CD4-positive, alpha-beta T cell treated with Interleukin-15 for 1 hour (primary cell): ENCODE measurements around the gene GUSB.
"Not testable (repeated sequence)": the region's sequence is repeated elsewhere in the genome, so short reads cannot be mapped to it uniquely, and the experiment has no call there.

ENCODE experiments used
- DNase-seq: peaks from one replicate; pipeline ENCODE4 v3.0.0-alpha.2; 2020

Gene GUSB

GRCh38 chr7:65981965-65982792 lies at the start of gene GUSB:
TSS of gene GUSB (minus strand) at chr7:65982213. CDS start at chr7:65982183, 30 bp downstream.
- peak; percentile 88 for DNase-seq

- DNase-seq = not testable (repeated sequence)
Observed at GRCh38 chr7:66028342-66028741, 46.3 kb upstream of the GUSB start.

- no peak for DNase-seq
Observed at GRCh38 chr7:66016131-66016461, 34.1 kb upstream of the GUSB start.

GRCh38 chr7:66015440-66016130 lies 33.6 kb upstream of the GUSB start:
- no peak for DNase-seq

GRCh38 chr7:66013938-66014337 lies 31.9 kb upstream of the GUSB start:
- no peak for DNase-seq

GRCh38 chr7:66007232-66007631 lies 25.2 kb upstream of the GUSB start:
- DNase-seq = no peak

GRCh38 chr7:66005115-66005671 lies 23.2 kb upstream of the GUSB start:
- not testable (repeated sequence) for DNase-seq

- not testable (repeated sequence) for DNase-seq
Observed at GRCh38 chr7:66000823-66001417, 18.9 kb upstream of the GUSB start.

- DNase-seq = not testable (repeated sequence)
Observed at GRCh38 chr7:65994984-65995383, 13.0 kb upstream of the GUSB start.

GRCh38 chr7:65992526-65992925 lies 10.5 kb upstream of the GUSB start:
- no peak for DNase-seq

- DNase-seq = not testable (repeated sequence)
Observed at GRCh38 chr7:65991829-65992228, 9.8 kb upstream of the GUSB start.

- DNase-seq = no peak
Observed at GRCh38 chr7:65989694-65990080, 7.7 kb upstream of the GUSB start.

- DNase-seq = not testable (repeated sequence)
Observed at GRCh38 chr7:65988503-65988902, 6.5 kb upstream of the GUSB start.

GRCh38 chr7:65988084-65988483 lies 6.1 kb upstream of the GUSB start:
- DNase-seq = no peak

- no peak for DNase-seq
Observed at GRCh38 chr7:65983965-65984658, 2.1 kb upstream of the GUSB start.

GRCh38 chr7:65980478-65981250 lies 1.3 kb downstream of the GUSB start:
- DNase-seq = peak; percentile 82

- no peak for DNase-seq
Observed at GRCh38 chr7:65979583-65980477, 2.2 kb downstream of the GUSB start.

- no peak for DNase-seq
Observed at GRCh38 chr7:65978891-65979582, 3.0 kb downstream of the GUSB start.

- DNase-seq = no peak
Observed at GRCh38 chr7:65976659-65977196, 5.3 kb downstream of the GUSB start.

GRCh38 chr7:65975814-65976445 lies 6.1 kb downstream of the GUSB start:
- no peak for DNase-seq
